ENCODE results near the gene SMG6. TPM values are rescaled to one million over a fixed set of nuclear protein-coding genes. Genes with fewer than 3 reads are reported as not detected.
A peak's percentile ranks its signal among the peaks of the same experiment; 100 is the strongest.

Gene SMG6
- total and polyA plus RNA-seq, 2 of the 4 experiments (the other 2 are of a cell fraction) = 16.3 to 30.3 TPM

DNA sequence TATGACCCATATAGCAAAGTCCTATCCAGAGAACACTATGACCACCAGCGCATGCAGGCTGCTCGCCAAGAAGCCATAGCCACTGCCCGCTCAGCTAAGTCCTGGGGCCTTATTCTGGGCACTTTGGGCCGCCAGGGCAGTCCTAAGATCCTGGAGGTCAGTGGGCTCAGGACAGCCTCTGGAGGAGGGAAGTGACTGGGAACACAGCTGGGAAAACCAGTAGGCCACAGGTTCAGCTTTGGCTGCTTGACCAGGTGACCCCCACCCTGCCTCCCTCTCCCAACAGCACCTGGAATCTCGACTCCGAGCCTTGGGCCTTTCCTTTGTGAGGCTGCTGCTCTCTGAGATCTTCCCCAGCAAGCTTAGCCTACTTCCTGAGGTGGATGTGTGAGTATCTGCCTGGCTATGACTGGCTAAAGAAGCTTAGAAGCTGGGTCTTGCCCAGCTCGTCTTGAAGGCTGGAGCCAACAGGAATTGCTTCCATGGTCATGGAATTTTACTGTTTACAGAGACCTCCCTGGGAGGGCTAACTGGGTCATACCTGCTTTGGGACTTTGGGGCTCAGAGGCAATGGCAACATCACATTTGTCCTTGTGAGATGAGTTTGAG lies 263.3 kb downstream of the SMG6 start:
- Histone ChIP-seq H2BK5ac (ENCODE audit: low read depth, low read length, poor library complexity, severe bottlenecking) (no peak overlapping the region), H2AFZ (replicated peaks; ENCODE audit: low read length, poor library complexity) (no peak overlapping the region), H4K8ac (ENCODE audit: low read depth in 2 of 2, low read length in 2 of 2) (no peak overlapping the region), H4K5ac (ENCODE audit: low read depth, low read length) (no peak overlapping the region), H3K4ac (ENCODE audit: low read depth, low read length) (no peak overlapping the region), H2BK20ac (ENCODE audit: low read depth, low read length) (no peak overlapping the region), H4K91ac (ENCODE audit: insufficient read depth, low read depth, low read length) (no peak overlapping the region), H2BK15ac (ENCODE audit: low read depth, low read length) (no peak overlapping the region), H3K9me1 (ENCODE audit: insufficient read depth, low read length) (peaks cover 21% of the 10 kb centered on the region), H3K18ac (ENCODE audit: low read depth, low read length) (no peak overlapping the region), H3K23ac (ENCODE audit: low read depth, low read length) (no peak overlapping the region), H3K79me1 (ENCODE audit: low read depth in 1 of 2, low read length in 2 of 2) (peaks cover 22 to 37% of the 10 kb centered on the region in 2 experiments), H3K9me3 (ENCODE audit: control insufficient read depth, insufficient read depth, low read length) (no peaks in the 10 kb centered on the region), H2BK120ac (ENCODE audit: low read depth, low read length) (no peak overlapping the region), H3K4me1 (ENCODE audit: control insufficient read depth, insufficient read depth, low read length) (peaks cover 22% of the 10 kb centered on the region), H3K14ac (replicated peaks; ENCODE audit: low read depth, low read length) (no peak overlapping the region), H3K36me3 (ENCODE audit: control insufficient read depth, insufficient read depth, low read length) (peaks cover 50% of the 10 kb centered on the region), H3K9ac (ENCODE audit: low read depth, low read length) (no peak overlapping the region), H3K27me3 (ENCODE audit: control insufficient read depth, insufficient read depth, low read length) (no peaks in the 10 kb centered on the region), H2AK5ac (ENCODE audit: low read depth, low read length) (no peak overlapping the region), H2AK9ac (replicated peaks; ENCODE audit: low read depth, low read length, poor library complexity) (peak overlapping the region; percentile 68), H3K4me3 (ENCODE audit: insufficient read depth, low read depth, low read length) (no peak overlapping the region), H3K4me2 (ENCODE audit: low read depth, low read length) (no peak overlapping the region), H3K27ac (ENCODE audit: insufficient read depth, low read length) (no peak overlapping the region), H3K56ac (ENCODE audit: extremely low read depth, insufficient read depth, low read length) (no peak overlapping the region), H4K20me1 (ENCODE audit: insufficient read depth, low read length) (peaks cover 11% of the 10 kb centered on the region; the same call in 1 of the 2 replicates)
- dilution Hi-C loops (cut with HindIII; ENCODE audit: low sequenced_read_pairs, unreplicated experiment) = no loop called here
- TF ChIP-seq POLR2A (IDR thresholded peaks at IDR 0.05; ENCODE audit: low read depth, low read length) = peak; percentile 65; the same call in 1 of the 2 replicates
- no peak for TF ChIP-seq BHLHE40 (IDR thresholded peaks at IDR 0.05; ENCODE audit: low read depth, low read length)
- ChIA-PET CTCF (no interaction called here), POLR2A (ENCODE audit: unreplicated experiment) (no interaction called here)
- intact Hi-C loops (cut with micrococcal nuclease) = loop anchor here (5.0 kb wide), 1 partner anchor 323 kb away; no protein-coding TSS in a partner anchor
- ATAC-seq (ENCODE audit: low read depth) (no peak), DNase-seq (no peak)
- BruUV-seq (replicated peaks) = no TSS peak
- 50% methylated on average over 1 of the region's 7 CpGs; no CpG with 5 or more reads in 1 of the 2 experiments for WGBS, 2 experiments (ENCODE audit: extremely low coverage in 2 of 2, insufficient read length in 1 of 2)
- in situ Hi-C loops (cut with MboI; ENCODE audit: low sequenced_read_pairs) = loop anchor here (25.0 kb wide), 1 partner anchor 328 kb away; the partner anchor contains the start of genes TLCD2 and WDR81
